GM21423 (cell line): ENCODE measurements around the gene PTPRN.
"Not testable (repeated sequence)": the region's sequence is repeated elsewhere in the genome, so short reads cannot be mapped to it uniquely, and the experiment has no call there.

ENCODE experiments used
- ATAC-seq: cut with Tn5 transposase; IDR thresholded peaks from one replicate; pipeline ENCODE4 v1.9.1; 2021; ENCODE audit warnings: mild to moderate bottlenecking, moderate library complexity; ENCODE audit not compliant: unreplicated experiment

Gene PTPRN

DNA sequence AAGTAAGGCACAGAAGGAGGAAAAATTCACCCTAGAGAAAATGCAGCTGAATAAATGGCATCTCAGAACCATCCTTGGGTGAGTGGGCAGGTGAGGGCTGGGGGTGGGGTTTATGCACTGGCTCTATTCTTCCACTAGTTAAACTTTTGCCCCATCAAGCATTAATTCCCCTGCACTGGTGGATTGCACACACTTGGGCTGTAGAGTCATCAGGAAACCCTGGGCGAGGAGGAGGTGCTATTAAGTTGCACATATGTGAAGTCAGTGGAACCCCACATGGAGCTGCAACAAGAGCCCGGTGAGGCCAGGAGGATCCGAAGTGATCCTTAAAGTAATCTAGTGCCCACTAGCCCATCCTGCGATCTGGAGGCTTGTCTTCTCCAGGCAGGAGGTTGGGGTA lies 36.8 kb downstream of the PTPRN start:
- no peak for ATAC-seq

DNA sequence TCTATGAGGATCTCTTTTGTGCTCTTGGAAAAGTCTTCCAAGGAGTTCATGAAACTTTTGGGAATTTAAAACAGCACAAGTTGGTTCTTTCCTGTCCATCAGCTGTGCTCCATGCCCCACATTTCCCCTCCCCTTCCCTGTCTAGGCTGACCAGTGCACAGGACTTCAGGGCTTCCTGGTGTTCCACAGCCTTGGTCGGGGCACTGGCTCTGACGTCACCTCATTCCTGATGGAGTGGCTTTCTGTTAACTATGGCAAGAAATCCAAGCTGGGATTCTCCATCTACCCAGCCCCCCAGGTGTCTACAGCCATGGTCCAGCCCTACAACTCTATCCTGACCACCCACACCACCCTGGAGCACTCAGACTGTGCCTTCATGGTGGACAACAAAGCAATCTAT lies 38.2 kb downstream of the PTPRN start:
- ATAC-seq = no peak

DNA sequence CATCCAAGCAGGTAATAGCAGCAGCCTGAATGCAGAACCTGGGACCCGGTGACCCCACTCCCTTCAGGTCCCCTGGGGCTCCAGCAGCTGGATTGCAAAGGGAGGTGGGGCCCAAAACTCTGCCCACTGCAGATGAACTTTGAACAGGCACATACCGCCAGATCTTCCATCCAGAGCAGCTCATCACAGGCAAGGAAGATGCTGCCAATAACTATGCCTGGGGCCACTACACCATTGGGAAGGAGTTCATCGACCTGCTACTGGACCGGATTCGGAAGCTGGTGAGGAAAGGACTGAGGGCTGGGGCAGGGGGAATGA lies 39.2 kb downstream of the PTPRN start:
- no peak for ATAC-seq

DNA sequence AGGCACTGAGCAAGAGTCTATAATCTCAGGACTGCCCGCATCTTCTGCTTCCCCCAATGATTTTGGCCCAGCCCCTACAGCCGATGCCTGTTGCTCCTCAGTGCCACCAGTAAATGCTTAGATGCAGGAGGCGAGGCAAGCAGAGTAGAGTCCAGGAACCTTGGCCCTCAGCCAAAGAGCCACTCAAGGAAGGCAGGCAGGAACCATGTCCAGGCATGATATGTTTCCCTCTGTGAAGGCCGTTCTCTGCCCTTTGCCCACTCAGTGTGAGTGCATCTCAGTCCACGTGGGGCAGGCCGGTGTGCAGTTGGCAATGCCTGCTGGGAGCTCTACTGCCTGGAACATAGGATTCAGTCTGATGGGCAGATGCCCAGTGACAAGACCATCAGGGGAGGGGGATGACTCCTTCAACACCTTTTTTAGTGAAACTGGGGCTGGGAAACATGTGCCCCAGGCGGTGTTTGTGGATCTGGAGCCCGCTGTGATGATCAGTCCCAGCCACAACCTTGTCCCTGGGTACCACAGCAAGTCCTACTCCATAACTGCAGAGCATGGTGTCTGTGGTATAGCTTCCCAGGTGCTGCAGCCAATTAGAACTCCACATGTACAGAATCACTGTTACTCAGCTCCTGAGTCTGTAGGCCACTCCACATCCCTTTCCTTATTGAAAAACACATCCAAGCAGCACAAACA lies 39.7 kb downstream of the PTPRN start:
- no peak for ATAC-seq

DNA sequence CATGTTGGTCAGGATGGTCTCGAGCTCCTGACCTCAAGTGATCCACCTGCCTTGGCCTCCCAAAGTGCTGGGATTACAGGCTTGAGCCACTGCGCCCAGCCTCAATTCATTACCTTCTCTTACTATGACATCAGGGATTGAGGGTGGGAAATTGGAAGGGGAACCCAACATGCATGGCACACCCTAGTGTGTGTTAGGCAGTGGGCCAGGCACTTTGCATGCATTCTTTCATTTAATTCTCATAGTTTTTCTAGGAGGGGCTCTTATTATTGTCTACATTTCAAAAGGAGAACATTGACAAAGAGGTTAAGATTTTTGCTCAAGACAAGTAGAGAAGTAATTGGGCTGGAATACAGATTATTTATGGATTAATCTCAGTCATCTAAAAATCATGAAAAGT lies 40.9 kb downstream of the PTPRN start:
- ATAC-seq = no peak

DNA sequence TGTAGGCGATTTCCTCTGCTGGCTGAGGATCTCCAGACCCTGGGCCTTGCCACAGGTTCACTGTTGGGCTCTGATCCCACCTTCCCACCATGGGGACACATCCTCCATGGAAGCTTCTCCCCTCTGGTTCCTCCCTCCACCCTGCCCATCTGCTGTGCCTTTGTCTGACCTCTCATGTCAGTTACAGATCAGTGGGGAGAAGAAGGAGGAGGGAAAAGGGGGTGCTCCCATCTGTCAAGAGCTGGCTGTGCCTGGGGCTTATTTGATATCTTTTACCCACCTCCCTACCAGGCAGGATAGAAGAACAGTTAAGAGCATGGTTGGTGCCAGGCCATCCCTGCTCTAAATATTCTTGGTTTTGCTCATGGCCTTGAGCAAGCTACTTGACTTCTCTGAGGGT lies 42.3 kb downstream of the PTPRN start:
- no peak for ATAC-seq

DNA sequence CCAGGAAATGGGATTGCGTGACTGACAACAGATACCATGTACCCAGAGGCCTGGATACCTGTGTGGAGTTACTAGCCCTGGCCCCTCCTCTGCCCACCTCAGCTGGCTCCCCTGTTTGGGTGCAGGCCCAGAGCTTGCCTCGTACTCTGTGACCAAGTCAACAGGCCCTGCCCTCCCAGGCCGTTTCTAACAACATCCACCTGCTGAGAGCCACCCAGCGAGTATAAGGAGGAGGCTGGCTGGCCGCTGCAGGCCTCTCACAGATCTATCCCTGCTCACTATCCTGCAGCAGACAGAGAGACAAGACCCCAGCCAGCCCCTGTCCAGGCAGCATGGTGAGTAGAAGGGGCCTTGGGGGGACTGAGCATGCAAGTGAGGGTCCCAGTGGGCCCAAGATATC lies 43.0 kb downstream of the PTPRN start:
- no peak for ATAC-seq

DNA sequence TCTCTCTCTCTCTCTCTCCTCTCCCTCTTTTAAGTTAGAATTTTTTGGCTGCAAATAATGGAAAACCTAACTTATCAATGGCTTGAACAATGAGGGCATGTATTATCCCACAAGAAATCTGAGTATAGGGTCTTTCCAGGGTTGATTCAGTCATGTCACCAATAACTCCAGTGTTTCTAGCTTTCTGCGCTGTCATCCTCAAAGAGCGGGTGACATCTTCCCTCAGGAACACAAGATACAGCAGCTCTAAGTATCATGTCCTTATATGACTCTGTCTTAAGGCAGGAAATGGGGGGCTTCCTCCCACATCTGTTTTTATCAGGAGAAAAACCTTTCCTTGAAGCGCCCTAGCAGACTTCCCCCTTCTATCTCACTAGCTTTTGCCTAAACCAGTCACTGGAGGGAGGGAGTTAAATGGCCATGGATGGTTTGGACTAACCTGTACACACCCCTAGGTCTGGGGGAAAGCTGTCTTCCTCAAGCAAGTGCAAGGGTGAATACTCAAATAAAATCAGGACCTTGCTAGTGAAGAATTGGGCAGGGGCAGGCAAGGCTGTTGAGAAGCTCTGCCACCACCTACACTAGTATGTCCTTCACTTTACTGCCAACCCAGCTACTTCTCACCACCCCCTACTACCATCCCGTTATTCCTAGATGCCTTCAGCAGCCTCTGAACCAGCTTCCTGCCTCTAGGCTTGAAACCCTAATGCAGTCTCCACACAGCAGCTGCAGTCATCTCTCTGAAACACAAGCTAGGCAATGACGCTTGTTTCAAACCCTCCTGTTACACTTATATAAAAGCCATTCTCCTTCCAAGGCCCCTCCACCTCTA lies 48.0 kb downstream of the PTPRN start:
- ATAC-seq = no peak

DNA sequence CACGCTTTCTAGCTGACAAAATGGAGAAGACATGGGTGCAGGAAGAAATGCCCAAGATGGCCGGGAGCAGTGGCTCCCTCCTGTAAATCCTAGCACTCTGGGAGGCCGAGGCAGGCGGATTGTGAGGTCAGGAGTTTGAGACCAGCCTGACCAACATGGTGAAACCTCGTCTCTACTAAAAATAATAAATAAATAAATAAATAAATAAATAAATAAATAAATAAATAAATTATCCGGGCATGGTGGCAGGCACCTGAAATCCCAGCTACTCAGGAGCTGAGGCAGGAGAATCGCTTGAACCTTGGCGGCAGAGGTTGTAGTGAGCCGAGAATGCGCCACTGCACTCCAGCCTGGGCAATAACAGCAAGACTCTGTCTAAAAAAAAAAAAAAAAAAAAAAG lies 50.3 kb downstream of the PTPRN start:
- not testable (repeated sequence) for ATAC-seq

DNA sequence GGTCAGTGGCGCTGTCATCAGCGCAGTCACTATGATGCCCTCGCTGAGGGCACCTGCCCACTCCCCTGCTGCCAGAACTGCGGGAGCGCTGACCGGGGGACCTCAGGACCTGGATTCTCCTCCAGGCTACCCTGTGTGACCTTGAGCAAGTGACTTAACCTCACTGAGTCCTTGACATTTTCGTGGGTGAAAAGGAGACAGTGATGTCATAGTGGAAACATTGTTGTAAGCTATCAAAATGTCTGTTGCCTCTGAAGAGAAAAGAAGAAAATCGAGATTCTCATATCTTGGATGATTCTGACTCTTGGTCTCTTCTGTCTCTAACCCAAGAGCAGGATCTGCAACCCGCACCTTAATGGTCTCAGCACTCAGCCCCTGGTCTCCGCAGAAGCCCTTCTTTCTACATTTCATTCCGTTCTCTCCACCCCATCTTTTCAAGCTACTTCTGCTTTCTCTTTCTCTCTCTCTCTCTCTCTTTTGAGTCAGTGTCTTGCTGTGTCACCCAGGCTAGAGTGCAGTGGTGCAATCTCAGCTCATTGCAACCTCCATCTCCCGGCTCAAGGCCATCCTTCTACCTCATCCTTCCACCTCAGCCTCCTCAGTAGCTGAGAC lies 54.5 kb downstream of the PTPRN start:
- peak; percentile 28 for ATAC-seq

DNA sequence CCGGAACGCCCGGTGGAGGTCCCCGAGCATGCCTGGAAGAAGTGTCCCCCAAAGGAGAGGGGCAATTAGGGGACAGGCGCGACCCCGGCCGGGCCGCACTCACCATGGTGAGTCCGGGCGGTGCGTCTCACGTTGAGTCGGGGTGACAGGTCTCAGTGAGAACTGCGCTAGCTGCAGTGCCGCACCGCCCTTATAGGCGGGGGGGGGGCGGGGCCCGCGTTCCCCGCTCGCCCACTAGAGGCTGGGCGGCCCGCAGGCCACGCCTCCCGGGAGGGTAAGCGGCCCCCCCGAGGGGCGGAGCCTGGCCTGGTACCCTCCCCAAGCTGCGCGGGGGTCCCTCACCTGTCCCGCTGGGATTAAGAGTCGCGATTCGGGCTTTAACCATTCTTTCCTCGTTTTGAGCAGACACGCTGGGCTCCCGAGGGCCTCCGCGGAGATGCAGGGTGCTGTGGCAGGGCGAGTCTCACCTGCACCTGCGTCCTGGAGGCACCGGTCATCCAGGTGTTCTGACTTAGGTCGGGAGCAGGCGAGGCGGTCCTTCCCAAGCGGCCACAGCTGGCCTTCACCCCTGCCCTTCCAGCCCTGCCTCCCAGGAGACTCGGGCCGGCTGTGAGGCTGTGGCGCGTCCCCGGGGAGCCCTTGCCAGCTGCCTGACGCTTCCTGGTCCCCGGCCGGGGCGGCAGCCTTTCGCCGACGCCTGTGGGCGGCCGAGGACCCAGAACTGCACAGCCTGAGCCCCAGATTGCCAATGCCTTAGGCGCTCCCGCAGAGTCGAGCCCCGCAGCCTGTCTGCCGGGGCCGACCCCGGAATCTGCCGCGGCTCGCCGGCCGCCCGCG lies 55.2 kb downstream of the PTPRN start, which contains the start of gene TUBA4A:
TSS of gene TUBA4A (minus strand) at position 166 of the 837 bp plus-strand sequence. CDS start at position 106, 60 bp downstream.
- ATAC-seq = peak; percentile 47

DNA sequence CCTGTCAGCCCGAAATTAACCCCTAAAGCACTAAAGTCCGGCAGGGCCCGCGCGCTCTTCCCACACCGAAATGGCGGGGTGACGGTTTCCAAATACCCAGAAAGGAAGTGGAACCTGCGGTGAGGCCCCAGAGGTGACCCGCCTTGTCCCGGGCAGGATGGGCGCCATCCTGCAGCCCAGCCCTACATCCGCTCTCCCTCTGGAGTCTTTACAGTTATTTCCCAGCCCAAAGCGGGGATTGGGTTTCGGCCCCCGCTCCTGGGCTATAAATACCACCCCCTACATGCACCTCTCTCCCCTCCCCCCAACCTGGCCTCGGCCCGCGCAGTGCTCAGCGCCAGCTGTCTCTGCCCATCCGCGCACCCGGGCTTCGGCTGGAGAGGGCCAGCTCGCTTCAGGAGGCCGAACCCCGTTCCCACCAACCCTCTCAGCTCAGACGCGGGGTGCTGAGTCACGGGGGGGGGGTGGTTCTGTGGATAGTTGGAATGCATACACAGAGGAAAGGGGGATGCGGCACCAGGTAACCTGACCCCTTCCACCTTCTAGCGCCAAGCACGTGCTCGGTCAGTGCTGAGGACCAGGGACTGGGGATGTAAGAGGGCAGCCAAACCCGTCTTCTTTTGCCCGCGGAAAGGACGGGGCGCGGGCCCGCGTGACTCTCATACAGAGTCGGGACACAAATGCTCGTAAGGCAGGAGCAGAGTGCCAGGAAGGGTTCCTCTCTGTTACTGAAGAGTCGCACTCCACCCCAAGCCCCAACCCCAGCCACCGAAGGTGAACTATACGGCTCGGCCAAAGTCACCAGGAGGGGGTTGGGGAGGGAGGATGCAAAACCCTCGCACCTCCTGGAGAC lies 56.1 kb downstream of the PTPRN start, which contains the start of gene TUBA4B:
TSS of gene TUBA4B (plus strand) at position 344 of the 853 bp plus-strand sequence. CDS start at position 509, 165 bp downstream.
- ATAC-seq = no peak

DNA sequence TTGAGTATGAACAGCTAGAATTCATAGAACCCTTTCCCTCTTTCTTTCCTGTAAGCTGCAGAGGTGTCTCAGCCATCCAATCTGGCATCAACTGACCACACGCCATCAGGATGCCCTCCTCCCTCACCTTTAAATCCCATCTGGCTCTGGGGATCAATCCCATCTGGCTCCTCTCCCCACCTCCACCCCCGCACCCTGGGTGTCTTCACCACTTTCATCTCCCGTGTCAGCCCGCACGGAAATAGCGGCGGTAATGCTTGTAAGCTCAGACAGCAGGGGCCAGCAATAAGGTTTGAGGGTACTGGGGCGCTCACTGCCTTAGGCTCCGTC lies 56.7 kb downstream of the PTPRN start:
- ATAC-seq = no peak

DNA sequence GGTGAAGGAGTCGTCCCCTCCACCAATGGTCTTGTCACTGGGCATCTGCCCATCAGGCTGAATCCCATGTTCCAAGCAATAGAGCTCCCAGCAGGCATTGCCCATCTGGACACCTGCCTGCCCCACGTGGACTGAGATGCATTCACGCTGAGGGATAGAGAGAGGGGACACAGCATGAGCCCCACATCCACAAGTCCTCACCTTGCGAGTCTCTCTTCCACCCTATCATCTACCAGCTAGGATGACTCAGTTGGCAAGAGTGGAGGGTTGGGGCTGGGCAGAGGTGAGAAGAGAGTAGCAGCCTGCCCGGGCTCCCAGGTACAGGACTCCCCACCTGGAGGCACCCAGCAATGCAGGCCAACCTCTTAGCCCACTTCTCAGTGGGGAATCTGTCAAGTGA lies 57.1 kb downstream of the PTPRN start:
- ATAC-seq = no peak

DNA sequence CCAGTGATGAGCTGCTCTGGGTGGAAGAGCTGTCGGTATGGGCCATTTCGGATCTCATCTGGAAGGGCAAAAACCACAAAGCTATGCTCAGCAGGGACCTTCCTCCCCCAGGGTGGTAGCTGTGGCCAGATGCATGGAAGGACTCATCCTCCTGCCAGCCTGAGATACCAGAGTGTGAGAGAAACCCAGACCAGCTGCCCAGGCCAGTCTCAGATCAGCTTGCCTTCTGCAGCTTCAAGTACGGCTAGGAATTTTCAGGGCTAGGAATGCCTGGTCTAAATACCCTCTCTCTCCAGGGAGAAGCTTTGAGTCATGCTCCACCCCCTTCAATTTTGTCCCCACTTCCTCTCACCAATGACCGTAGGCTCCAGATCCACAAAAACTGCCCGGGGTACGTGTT lies 57.5 kb downstream of the PTPRN start:
- no peak for ATAC-seq

DNA sequence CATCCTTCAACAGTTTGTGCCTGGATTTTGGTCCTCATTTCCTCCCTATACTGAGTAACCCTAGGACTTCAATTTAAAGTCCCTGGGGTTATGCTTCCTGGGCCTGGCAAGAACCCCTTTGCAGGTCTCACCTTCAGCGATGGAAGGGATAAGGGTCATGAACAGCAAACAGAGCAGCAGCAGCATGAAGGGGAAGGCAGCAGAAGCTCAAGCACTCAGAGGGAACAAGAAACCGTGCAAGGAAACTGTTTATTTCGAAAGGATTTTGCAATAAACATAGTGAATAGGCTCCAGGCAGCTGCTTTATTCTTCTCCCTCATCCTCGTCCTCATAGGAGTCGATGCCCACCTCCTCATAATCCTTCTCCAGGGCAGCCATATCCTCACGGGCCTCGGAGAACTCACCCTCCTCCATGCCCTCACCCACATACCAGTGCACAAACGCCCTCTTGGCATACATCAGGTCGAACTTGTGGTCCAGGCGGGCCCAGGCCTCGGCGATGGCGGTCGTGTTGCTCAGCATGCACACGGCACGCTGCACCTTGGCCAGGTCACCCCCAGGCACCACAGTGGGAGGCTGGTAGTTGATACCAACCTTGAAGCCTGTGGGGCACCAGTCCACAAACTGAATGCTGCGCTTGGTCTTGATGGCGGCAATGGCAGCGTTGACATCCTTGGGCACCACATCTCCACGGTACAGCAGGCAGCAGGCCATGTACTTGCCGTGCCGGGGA lies 59.0 kb downstream of the PTPRN start:
- ATAC-seq = no peak

DNA sequence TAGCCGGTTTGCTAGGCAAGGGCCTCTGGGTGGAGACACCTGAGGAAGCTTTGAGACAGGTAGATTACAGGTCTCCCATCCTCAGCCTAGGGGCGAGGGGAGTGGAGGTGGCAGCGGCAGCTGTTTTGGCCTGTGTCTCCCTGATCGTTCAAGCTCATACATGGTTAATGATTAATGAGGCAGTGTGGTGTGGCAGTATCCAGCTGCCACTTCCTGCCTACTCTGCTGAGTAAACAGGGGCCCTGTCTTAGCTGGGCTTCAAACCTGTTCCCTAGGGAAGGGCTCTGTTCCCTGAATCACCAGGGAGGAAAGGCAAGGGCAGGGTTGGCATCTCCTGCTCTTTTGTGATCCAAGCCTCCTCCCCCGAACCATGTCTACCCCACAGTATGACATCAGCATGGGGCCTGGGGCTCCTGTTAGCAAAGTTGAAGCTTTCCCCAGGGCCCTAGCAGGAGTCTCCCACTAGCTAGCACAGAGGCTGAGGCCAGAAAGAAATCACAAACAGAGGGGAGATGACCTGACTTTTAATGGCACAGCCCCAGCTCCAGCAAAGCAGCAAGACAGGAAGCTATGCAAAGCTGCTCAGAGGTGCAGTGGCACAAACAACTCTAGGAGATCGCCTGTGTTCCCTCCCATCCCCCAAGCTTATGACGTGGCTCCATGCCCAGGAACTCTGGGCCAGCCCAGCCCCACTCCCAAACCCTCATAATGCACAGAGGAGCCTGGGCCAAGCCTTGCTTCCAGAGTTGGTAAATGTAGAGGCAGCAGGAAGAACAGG lies 59.8 kb downstream of the PTPRN start:
- ATAC-seq = peak; percentile 46

DNA sequence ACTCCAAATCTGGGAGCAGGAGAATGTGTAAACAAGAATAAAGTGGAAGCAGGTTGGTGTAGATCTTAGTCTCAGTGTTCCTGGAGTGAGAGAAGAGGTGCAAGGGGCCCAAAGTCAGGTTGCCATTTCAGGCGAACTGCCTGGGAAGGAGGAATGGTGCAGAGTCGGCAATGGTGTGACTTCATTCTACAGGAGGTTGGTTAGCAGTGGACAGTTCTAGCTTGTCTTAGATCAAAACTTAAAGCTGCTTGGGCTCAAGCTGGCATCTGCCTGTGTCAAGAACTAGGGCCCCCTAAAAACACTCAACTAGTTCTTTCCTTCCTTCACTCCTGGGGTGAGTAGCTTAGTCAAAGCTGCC lies 60.4 kb downstream of the PTPRN start:
- no peak for ATAC-seq
